ENCODE data around the gene TMEM167A.

DNA sequence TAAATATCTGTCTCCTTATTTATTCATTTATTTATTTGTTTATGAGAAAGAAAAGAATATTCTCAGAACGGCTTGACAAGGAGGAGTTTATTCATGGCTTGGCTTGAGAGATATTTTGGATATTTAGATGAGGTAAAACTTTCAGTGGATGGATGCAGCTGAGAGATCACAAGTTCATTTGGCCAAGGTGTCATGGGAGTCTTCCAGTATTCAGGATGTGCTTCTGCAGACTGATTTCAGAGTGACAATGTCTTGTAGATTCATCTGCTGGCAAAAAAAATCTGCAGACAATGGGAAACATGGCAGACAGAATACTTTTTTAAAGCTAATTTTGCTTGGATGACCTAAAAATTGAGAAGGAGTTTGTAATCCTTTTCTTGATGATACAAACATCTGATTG lies 38.6 kb upstream of the TMEM167A start:
- TF ChIP-seq, protein P1, sequence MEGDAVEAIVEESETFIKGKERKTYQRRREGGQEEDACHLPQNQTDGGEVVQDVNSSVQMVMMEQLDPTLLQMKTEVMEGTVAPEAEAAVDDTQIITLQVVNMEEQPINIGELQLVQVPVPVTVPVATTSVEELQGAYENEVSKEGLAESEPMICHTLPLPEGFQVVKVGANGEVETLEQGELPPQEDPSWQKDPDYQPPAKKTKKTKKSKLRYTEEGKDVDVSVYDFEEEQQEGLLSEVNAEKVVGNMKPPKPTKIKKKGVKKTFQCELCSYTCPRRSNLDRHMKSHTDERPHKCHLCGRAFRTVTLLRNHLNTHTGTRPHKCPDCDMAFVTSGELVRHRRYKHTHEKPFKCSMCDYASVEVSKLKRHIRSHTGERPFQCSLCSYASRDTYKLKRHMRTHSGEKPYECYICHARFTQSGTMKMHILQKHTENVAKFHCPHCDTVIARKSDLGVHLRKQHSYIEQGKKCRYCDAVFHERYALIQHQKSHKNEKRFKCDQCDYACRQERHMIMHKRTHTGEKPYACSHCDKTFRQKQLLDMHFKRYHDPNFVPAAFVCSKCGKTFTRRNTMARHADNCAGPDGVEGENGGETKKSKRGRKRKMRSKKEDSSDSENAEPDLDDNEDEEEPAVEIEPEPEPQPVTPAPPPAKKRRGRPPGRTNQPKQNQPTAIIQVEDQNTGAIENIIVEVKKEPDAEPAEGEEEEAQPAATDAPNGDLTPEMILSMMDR (IDR thresholded peaks at IDR 0.05; ENCODE audit: low read depth, low read length): no peak
- TF ChIP-seq POLR2A (IDR thresholded peaks at IDR 0.05; ENCODE audit: extremely low read depth, insufficient read length): no peak
- TF ChIP-seq, protein P2, sequence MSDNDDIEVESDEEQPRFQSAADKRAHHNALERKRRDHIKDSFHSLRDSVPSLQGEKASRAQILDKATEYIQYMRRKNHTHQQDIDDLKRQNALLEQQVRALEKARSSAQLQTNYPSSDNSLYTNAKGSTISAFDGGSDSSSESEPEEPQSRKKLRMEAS (IDR thresholded peaks at IDR 0.05; ENCODE audit: low read depth, low read length): no peak
- no peak for TF ChIP-seq MYC (IDR thresholded peaks at IDR 0.05; ENCODE audit: low read depth, low read length)
